HG02623 (cell line): ENCODE measurements around the gene NEK1.
"Not testable (repeated sequence)": the region's sequence is repeated elsewhere in the genome, so short reads cannot be mapped to it uniquely, and the experiment has no call there.

Source experiments
- ATAC-seq: cut with Tn5 transposase; IDR thresholded peaks from one replicate; pipeline ENCODE4 v1.9.1; 2021; ENCODE audit warnings: moderate library complexity; ENCODE audit not compliant: unreplicated experiment

The NEK1 gene

GRCh38 chr4:169499907-169500306, 112.5 kb downstream of the NEK1 start:
- not testable (repeated sequence) for ATAC-seq

- ATAC-seq = not testable (repeated sequence)
Measured at GRCh38 chr4:169494234-169494633, 118.1 kb downstream of the NEK1 start.

GRCh38 chr4:169493164-169493524, 119.2 kb downstream of the NEK1 start:
- no peak for ATAC-seq

- ATAC-seq = no peak
Measured at GRCh38 chr4:169492436-169493163, 119.8 kb downstream of the NEK1 start.

GRCh38 chr4:169491211-169491610, 121.2 kb downstream of the NEK1 start:
- no peak for ATAC-seq

GRCh38 chr4:169489306-169489705, 123.1 kb downstream of the NEK1 start:
- no peak for ATAC-seq

GRCh38 chr4:169485791-169486742, 126.3 kb downstream of the NEK1 start:
- ATAC-seq = peak; percentile 78

GRCh38 chr4:169485086-169485485, 127.3 kb downstream of the NEK1 start:
- ATAC-seq = no peak

- ATAC-seq = no peak
Measured at GRCh38 chr4:169484485-169484884, 127.9 kb downstream of the NEK1 start.

GRCh38 chr4:169464080-169464479, 148.3 kb downstream of the NEK1 start:
- ATAC-seq = no peak

- ATAC-seq = no peak
Measured at GRCh38 chr4:169460081-169460480, 152.3 kb downstream of the NEK1 start.

GRCh38 chr4:169458575-169458974, 153.8 kb downstream of the NEK1 start:
- no peak for ATAC-seq

GRCh38 chr4:169452644-169453043, 159.7 kb downstream of the NEK1 start:
- ATAC-seq = not testable (repeated sequence)

GRCh38 chr4:169448935-169449334, 163.4 kb downstream of the NEK1 start:
- ATAC-seq = not testable (repeated sequence)

- ATAC-seq = no peak
Measured at GRCh38 chr4:169446824-169447223, 165.6 kb downstream of the NEK1 start.

GRCh38 chr4:169443748-169444147, 168.6 kb downstream of the NEK1 start:
- no peak for ATAC-seq

GRCh38 chr4:169440446-169440845, 171.9 kb downstream of the NEK1 start:
- no peak for ATAC-seq

- ATAC-seq = no peak
Measured at GRCh38 chr4:169439244-169439643, 173.1 kb downstream of the NEK1 start.

- ATAC-seq = peak; percentile 36
Measured at GRCh38 chr4:169438057-169438480, 174.3 kb downstream of the NEK1 start.

GRCh38 chr4:169437299-169438047, 174.9 kb downstream of the NEK1 start:
- peak; percentile 84 for ATAC-seq

- ATAC-seq = no peak
Measured at GRCh38 chr4:169436734-169437133, 175.6 kb downstream of the NEK1 start.
